SK-N-SH (cell line): ENCODE measurements around the gene RAB6B. TPM values are rescaled to one million over a fixed set of nuclear protein-coding genes. Genes with fewer than 3 reads are reported as not detected.

Experiments used
- CTCF ChIA-PET: fragments of 300-600, 350-600 bp; formaldehyde crosslinking; extraction: SDS; loops from one replicate; lab custom pipeline; 2021; lab: Yijun Ruan, JAX
- POLR2A ChIA-PET: fragments of 350-600 bp; sonication (Branson Sonifier 250); formaldehyde crosslinking; extraction: SDS; loops from one replicate; lab custom pipeline; 2020; ENCODE audit warnings: antibody characterized with exemption, inconsistent platforms; lab: Yijun Ruan, JAX
- DNase-seq: peaks from one replicate; pipeline ENCODE4 v3.0.0; 2012
- H2AFZ ChIP-seq: fragments of 200-600 bp; sonication (generic); 2 replicates; pipeline ENCODE4 v1.8.1; 2016; ENCODE audit warnings: antibody characterized with exemption, mild to moderate bottlenecking, low read depth
- H3F3A ChIP-seq: fragments of 200-600 bp; sonication (generic); replicated peaks from 2 replicates; pipeline ENCODE3; 2016; ENCODE audit warnings: antibody characterized with exemption, mild to moderate bottlenecking; ENCODE audit not compliant: insufficient read depth
- H3K27ac ChIP-seq, 2 experiments: fragments of 200-500 bp in 1 of 2; fragments of 200-600 bp in 1 of 2; sonication (Bioruptor generic) in 1 of 2; sonication (generic), shearing (Covaris generic) in 1 of 2; 2 replicates each; pipeline versions ENCODE4 v1.5.1 to v1.6.1; 2014 to 2016; ENCODE audit warnings: low read depth in 2 of 2, inconsistent platforms in 1 of 2, low read length in 1 of 2, mild to moderate bottlenecking in 1 of 2, mixed read lengths in 1 of 2
- H3K27me3 ChIP-seq: fragments of 200-600 bp; sonication (generic), shearing (Covaris generic); 2 replicates; pipeline ENCODE4 v1.6.1; 2016; ENCODE audit warnings: mixed run types; ENCODE audit not compliant: insufficient read depth
- H3K36me3 ChIP-seq, 2 experiments: fragments of 200-500 bp in 1 of 2; fragments of 200-600 bp in 1 of 2; sonication (Bioruptor generic) in 1 of 2; sonication (generic) in 1 of 2; replicated peaks in 1 of 2; 2 replicates each; pipeline versions ENCODE3 to v1.5.1; 2014 to 2016; ENCODE audit warnings: low read length in 1 of 2, mild to moderate bottlenecking in 1 of 2; ENCODE audit not compliant: insufficient read depth in 2 of 2, control insufficient read depth in 1 of 2
- H3K4me1 ChIP-seq, 2 experiments: fragments of 200-500 bp in 1 of 2; fragments of 200-600 bp in 1 of 2; sonication (Bioruptor generic) in 1 of 2; sonication (generic), shearing (Covaris generic) in 1 of 2; 2 replicates each; pipeline versions ENCODE4 v1.5.1 to v1.6.1; 2014 to 2016; ENCODE audit warnings: low read depth in 1 of 2, low read length in 1 of 2, mixed run types in 1 of 2; ENCODE audit not compliant: insufficient read depth in 2 of 2, control insufficient read depth in 1 of 2
- H3K4me2 ChIP-seq: fragments of 200-600 bp; sonication (generic), shearing (Covaris generic); 2 replicates; pipeline ENCODE4 v1.6.1; 2017; ENCODE audit warnings: mixed run types
- H3K4me3 ChIP-seq, 2 experiments: fragments of 200-500 bp in 1 of 2; fragments of 200-600 bp in 1 of 2; sonication (Bioruptor generic) in 1 of 2; sonication (generic), shearing (Covaris generic) in 1 of 2; 2 replicates each; pipeline versions ENCODE4 v1.5.1 to v1.8.1; 2014 to 2016; ENCODE audit warnings: low read depth in 2 of 2, inconsistent platforms in 1 of 2, low read length in 1 of 2, mild to moderate bottlenecking in 1 of 2, mixed read lengths in 1 of 2, moderate library complexity in 1 of 2
- H3K79me2 ChIP-seq: fragments of 200-600 bp; sonication (generic); 2 replicates; pipeline ENCODE4 v1.8.1; 2017; ENCODE audit warnings: mild to moderate bottlenecking; ENCODE audit not compliant: insufficient read depth
- H3K9ac ChIP-seq: fragments of 200-600 bp; sonication (generic); 2 replicates; pipeline ENCODE4 v1.6.1; 2017; ENCODE audit warnings: mixed run types
- H3K9me2 ChIP-seq: fragments of 200-600 bp; sonication (generic); 2 replicates; pipeline ENCODE4 v1.6.1; 2017; ENCODE audit warnings: mixed run types
- H3K9me3 ChIP-seq: fragments of 200-600 bp; sonication (generic); 2 replicates; pipeline ENCODE4 v1.6.1; 2017; ENCODE audit warnings: mixed run types, mild to moderate bottlenecking, moderate library complexity
- H4K20me1 ChIP-seq: fragments of 200-600 bp; sonication (generic); 2 replicates; pipeline ENCODE4 v1.6.1; 2017; ENCODE audit warnings: mild to moderate bottlenecking, mixed run types; ENCODE audit not compliant: insufficient read depth
- CHD2 ChIP-seq: fragments of 150-350 bp; IDR thresholded peaks from 2 replicates; pipeline ENCODE4 v1.6.1; 2018; ENCODE audit warnings: low read length; ENCODE audit not compliant: partially characterized antibody
- CTCF ChIP-seq: fragments of 200-600 bp; sonication (generic); IDR thresholded peaks from 2 replicates; pipeline ENCODE4 v1.6.1; 2017; ENCODE audit warnings: antibody characterized with exemption, mild to moderate bottlenecking, moderate library complexity
- ELF1 ChIP-seq: IDR thresholded peaks from 2 replicates; pipeline ENCODE4 v1.4.0; 2012
- EP300 ChIP-seq, 2 experiments: IDR thresholded peaks; 2 replicates each; pipeline versions ENCODE4 v1.4.0 to v1.6.1; 2012; ENCODE audit warnings: borderline replicate concordance in 1 of 2, low read depth in 1 of 2, low read length in 1 of 2
- EZH2phosphoT487 ChIP-seq: fragments of 200-600 bp; sonication (generic); IDR thresholded peaks from 2 replicates; pipeline ENCODE4 v1.6.1; 2017; ENCODE audit warnings: low read depth, mixed run types, mild to moderate bottlenecking, antibody characterized with exemption, moderate library complexity, borderline replicate concordance
- FOSL2 ChIP-seq: IDR thresholded peaks from 2 replicates; pipeline ENCODE4 v1.4.0; 2012; ENCODE audit warnings: low read depth, mild to moderate bottlenecking, moderate library complexity, borderline replicate concordance
- FOXM1 ChIP-seq: IDR thresholded peaks from 2 replicates; pipeline ENCODE4 v1.4.0; 2012; ENCODE audit warnings: low read depth, mild to moderate bottlenecking
- IRF3 ChIP-seq: fragments of 150-350 bp; IDR thresholded peaks from 2 replicates; pipeline ENCODE4 v1.6.1; 2016; ENCODE audit warnings: mild to moderate bottlenecking, low read depth, low read length
- JUND ChIP-seq: IDR thresholded peaks from 2 replicates; pipeline ENCODE4 v1.4.0; 2012
- NFIC ChIP-seq: IDR thresholded peaks from 2 replicates; pipeline ENCODE4 v1.4.0; 2012; ENCODE audit warnings: borderline replicate concordance
- NRF1 ChIP-seq: IDR thresholded peaks from 2 replicates; pipeline ENCODE4 v1.6.1; 2012; ENCODE audit warnings: low read depth, mild to moderate bottlenecking, low read length
- RFX5 ChIP-seq: IDR thresholded peaks from 2 replicates; pipeline ENCODE4 v1.6.1; 2012; ENCODE audit warnings: mild to moderate bottlenecking, improper control_type of control experiment, low read length
- SIN3A ChIP-seq: IDR thresholded peaks from 2 replicates; pipeline ENCODE4 v1.6.1; 2012; ENCODE audit warnings: low read depth, mild to moderate bottlenecking, low read length, moderate library complexity, borderline replicate concordance
- SMC3 ChIP-seq: IDR thresholded peaks from 2 replicates; pipeline ENCODE4 v1.6.1; 2012; ENCODE audit warnings: low read depth, low read length, improper control_type of control experiment
- USF1 ChIP-seq: IDR thresholded peaks from 2 replicates; pipeline ENCODE4 v1.4.0; 2012; ENCODE audit warnings: low read depth, borderline replicate concordance
- USF2 ChIP-seq: fragments of 150-350 bp; IDR thresholded peaks from 2 replicates; pipeline ENCODE4 v1.6.1; 2017; ENCODE audit warnings: antibody characterized with exemption, low read length, low read depth, borderline replicate concordance
- YY1 ChIP-seq: IDR thresholded peaks from 2 replicates; pipeline ENCODE4 v1.4.0; 2012; ENCODE audit warnings: low read depth, mild to moderate bottlenecking
- ZBTB33 ChIP-seq: IDR thresholded peaks from 2 replicates; pipeline ENCODE4 v1.4.0; 2012; ENCODE audit warnings: low read depth, borderline replicate concordance
- WGBS: methylation state at CpG from one replicate; pipeline ENCODE4 v1.1.6; 2017; ENCODE audit warnings: low lambda C conversion rate; 5-methylcytosine and 5-hydroxymethylcytosine counted together
- polyA plus RNA-seq, 3 experiments: library from polyadenylated mRNA; depleted of rRNA; stranded (reverse); fragments of >200 nt; gene quantifications; 2 replicates each; pipeline ENCODE4 v1.2.3, GENCODE V29; 2012
- TF ChIP-seq, protein P1 (sequence below): IDR thresholded peaks from 2 replicates; pipeline ENCODE4 v1.4.0; 2012; ENCODE audit warnings: low read depth

Gene RAB6B
- polyA plus RNA-seq, 1 of the 3 experiments (the other 2 are of a cell fraction), result 9.3 TPM

GRCh38 chr3:133827684-133828083 lies 68.0 kb downstream of the RAB6B start:
- WGBS, result 75% methylated on average over 4 of the region's 4 CpGs
- no peak for DNase-seq
- Histone ChIP-seq H4K20me1 (no peaks in the 10 kb centered on the region), H3K4me2 (no peak overlapping the region)
- no peak for TF ChIP-seq JUND
- no peak for TF ChIP-seq SMC3
- TF ChIP-seq EP300 (IDR thresholded peaks at IDR 0.05; ENCODE audit: borderline replicate concordance in 1 of 2, low read depth in 1 of 2, low read length in 1 of 2), result no peak
- TF ChIP-seq FOSL2, result no peak
- TF ChIP-seq USF2, result no peak
- TF ChIP-seq NFIC, result no peak
- TF ChIP-seq NRF1, result no peak
- TF ChIP-seq EZH2phosphoT487, result no peak
- TF ChIP-seq CHD2, result no peak
- TF ChIP-seq USF1, result no peak
- no peak for TF ChIP-seq CTCF
- no peak for TF ChIP-seq IRF3
- no peak for TF ChIP-seq ZBTB33
- TF ChIP-seq, protein P1, sequence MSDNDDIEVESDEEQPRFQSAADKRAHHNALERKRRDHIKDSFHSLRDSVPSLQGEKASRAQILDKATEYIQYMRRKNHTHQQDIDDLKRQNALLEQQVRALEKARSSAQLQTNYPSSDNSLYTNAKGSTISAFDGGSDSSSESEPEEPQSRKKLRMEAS, result no peak
- no peak for TF ChIP-seq ELF1
- TF ChIP-seq RFX5, result no peak
- no peak for TF ChIP-seq SIN3A
- no peak for TF ChIP-seq FOXM1
- no peak for TF ChIP-seq YY1
- TF ChIP-seq, all 33 proteins: peak for 0
- Histone ChIP-seq H3K9ac (no peak overlapping the region), H3K27me3 (no peaks in the 10 kb centered on the region), H3K4me1 (no peaks in the 10 kb centered on the region; a peak in 1 of 4 replicates), H3F3A (no peaks in the 10 kb centered on the region), H3K9me3 (no peaks in the 10 kb centered on the region), H3K9me2 (no peaks in the 10 kb centered on the region), H2AFZ (no peak overlapping the region), H3K27ac (no peak overlapping the region), H3K4me3 (no peak overlapping the region), H3K79me2 (no peaks in the 10 kb centered on the region), H3K36me3 (peaks cover 4 to 13% of the 10 kb centered on the region in 2 experiments)
- ChIA-PET POLR2A (no interaction called here), CTCF (interaction anchor here (0.8 to 1.4 kb wide), 4 partner anchors 8 to 386 kb away, joined by 3 to 5 read pairs (median 3); no protein-coding TSS in a partner anchor)
